GM06990 (cell line): ENCODE measurements around the gene PCNX3.
A peak's percentile ranks its signal among the peaks of the same experiment; 100 is the strongest.

Experiments
- DNase-seq: peaks from one replicate; pipeline ENCODE4 v3.0.0-alpha.2; 2011; ENCODE audit not compliant: insufficient read length; ENCODE audit errors: extremely low read depth
- H3K27me3 ChIP-seq: replicated peaks from 2 replicates; pipeline ENCODE4 v1.6.0; 2011; ENCODE audit warnings: low read length; ENCODE audit not compliant: control insufficient read depth, insufficient read depth
- H3K36me3 ChIP-seq: 2 replicates; pipeline ENCODE4 v1.5.1; 2011; ENCODE audit warnings: low read length; ENCODE audit not compliant: control insufficient read depth, insufficient read depth
- H3K4me3 ChIP-seq: replicated peaks from 2 replicates; pipeline ENCODE4 v1.5.1; 2011; ENCODE audit warnings: low read depth, mild to moderate bottlenecking, control low read depth, low read length
- CTCF ChIP-seq: IDR thresholded peaks from 2 replicates; pipeline ENCODE4 v1.5.1; 2011; ENCODE audit warnings: low read length, control low read depth, mild to moderate bottlenecking, inconsistent platforms; ENCODE audit not compliant: insufficient read depth, poor library complexity, severe bottlenecking

The PCNX3 gene

GRCh38 chr11:65615229-65615949 is at the start of gene PCNX3:
PCNX3 (plus strand) TSS chr11:65615776; CDS start chr11:65616312, 536 bp downstream.
- H3K36me3 ChIP-seq, result peaks cover 30% of the 10 kb centered on the region
- DNase-seq, result peak; percentile 98
- H3K4me3 ChIP-seq, result peak within 1 kb of the TSS; percentile 96
- TF ChIP-seq CTCF, result no peak
- no peaks in the 10 kb centered on the region for H3K27me3 ChIP-seq

DNA sequence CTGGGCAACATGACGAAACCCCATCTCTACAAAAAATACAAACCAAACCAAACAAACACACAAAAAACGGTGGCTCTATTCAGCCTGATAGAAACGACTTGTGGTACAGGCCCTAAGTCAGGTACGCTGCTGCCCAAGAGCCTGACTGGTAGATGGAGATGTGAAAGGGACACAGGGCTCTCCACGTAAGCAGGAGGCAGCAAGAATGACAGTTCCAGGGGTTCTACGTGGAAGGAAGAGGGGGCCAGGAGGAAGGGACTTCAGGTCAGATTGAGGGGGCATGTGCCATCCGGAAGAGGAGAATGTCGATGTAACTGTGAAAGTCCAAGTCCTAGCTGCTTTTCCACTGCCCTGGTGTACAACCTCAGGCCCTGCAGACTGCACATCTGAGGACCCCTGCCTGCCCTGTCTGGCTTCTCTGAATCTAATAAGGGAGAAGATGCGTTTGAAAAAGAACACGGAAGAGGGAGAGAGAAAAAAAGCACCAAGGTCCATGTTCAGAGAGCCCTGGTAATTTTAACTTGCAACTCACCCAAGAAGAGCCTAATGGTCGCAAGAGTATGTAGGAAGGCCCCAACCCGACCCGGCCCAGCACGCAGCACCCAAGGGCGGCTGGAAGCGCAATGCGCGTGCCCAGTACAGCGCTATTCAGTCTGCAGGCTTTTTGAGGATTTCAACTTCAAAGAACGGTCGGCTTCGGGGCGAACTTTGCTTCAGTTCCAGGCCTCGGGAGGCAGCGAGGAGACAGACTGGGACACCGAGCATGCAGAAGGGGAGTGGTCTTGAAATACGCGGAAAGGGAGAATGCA is 46.2 kb upstream of the PCNX3 start:
- no peak for TF ChIP-seq CTCF
- H3K4me3 ChIP-seq, result peak overlapping the region; percentile 82
- no peaks in the 10 kb centered on the region for H3K36me3 ChIP-seq
- DNase-seq, result no peak
- no peaks in the 10 kb centered on the region for H3K27me3 ChIP-seq

DNA sequence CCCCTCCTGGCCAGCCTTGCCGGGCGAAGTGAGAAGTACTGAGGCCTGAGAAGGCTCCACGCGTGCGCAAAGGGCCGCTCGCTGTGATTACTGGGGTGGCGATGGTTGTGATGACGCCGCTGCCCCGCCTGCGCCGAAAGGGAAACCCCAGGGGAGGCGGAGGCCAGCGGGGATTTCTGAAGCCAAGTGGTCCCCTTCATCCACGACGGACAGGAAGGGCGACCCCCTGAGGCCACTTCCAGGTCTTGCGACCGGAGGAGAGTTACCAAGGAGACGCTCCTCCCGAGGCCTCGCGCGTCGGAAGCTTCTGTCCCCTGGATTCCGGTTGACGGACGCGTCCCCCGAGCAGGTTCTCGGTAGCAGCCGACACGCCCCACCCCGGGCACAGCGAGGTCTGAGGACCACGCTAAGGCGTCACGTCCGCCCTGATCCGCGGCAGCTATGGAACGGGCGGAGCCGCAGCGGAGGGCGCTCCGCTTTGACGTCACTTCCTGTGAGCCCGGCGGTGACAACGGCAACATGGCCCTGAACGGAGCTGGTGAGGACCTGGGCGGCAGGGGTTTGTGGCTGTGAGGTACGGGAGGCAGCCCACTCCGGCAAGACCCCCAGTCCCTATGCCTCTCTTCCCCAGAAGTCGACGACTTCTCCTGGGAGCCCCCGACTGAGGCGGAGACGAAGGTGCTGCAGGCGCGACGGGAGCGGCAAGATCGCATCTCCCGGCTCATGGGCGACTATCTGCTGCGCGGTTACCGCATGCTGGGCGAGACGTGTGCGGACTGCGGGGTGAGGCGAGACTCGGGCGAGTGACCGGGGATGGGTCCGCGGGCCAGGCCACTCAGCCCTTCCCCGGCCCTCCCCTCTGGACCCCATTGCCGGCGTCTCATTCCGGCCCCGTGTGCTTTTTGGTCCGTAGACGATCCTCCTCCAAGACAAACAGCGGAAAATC is 45.3 kb upstream of the PCNX3 start, which contains the start of gene ZNRD2:
ZNRD2 (plus strand) TSS at position 505 of the 946 bp plus-strand sequence; CDS start at position 520, 15 bp downstream.
- DNase-seq, result peak; percentile 99
- Histone ChIP-seq H3K4me3 (peak within 1 kb of the TSS; percentile 82), H3K27me3 (no peaks in the 10 kb centered on the region), H3K36me3 (no peaks in the 10 kb centered on the region)
- peak; percentile 65 for TF ChIP-seq CTCF

DNA sequence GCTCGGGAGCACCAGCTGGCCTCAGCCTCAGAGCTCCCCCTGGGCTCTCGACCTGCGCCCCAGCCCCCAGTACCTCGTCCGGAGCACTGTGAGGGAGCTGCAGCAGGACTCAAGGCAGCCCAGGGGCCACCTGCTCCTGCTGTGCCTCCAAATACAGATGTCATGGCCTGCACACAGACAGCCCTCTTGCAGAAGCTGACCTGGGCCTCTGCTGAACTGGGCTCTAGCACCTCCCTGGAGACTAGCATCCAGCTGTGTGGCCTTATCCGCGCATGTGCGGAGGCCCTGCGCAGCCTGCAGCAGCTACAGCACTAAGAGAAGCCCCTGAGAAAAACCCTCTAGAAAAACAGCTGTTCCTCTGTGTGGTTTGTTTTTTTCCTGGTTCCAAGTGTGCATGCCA is 44.2 kb upstream of the PCNX3 start:
- peak overlapping the region; percentile 82 for H3K4me3 ChIP-seq
- DNase-seq, result no peak
- TF ChIP-seq CTCF, result no peak

DNA sequence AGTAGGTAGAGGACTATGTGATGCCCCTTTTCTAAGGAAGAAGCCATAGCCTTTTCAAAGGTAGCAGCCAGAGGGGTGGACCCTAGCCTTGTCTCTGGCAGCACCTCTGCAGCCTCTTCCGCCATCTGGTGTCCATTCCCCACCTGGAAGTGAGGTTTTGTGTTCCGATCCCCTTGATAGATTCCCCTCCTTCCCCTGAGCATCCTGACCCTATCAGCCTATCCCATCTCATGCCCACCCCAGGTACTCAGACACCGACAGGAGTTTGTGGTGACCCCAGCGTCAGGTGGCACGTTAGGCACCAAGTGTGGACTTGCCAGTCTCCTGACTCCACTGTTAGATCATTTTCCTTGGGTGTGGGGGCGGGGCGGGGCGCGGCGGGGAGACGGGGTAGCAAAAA is 43.6 kb upstream of the PCNX3 start:
- Histone ChIP-seq H3K4me3 (peak overlapping the region; percentile 72), H3K36me3 (no peaks in the 10 kb centered on the region), H3K27me3 (no peaks in the 10 kb centered on the region)
- DNase-seq, result no peak
- TF ChIP-seq CTCF, result peak; percentile 9

More for the DNA sequence above, 44.2 kb upstream of the PCNX3 start:
- Histone ChIP-seq H3K27me3 (no peaks in the 10 kb centered on the region), H3K36me3 (no peaks in the 10 kb centered on the region)
